GM04504 (cell line): ENCODE data around the gene UNC5A.

Source experiments
- DNase-seq: peaks from one replicate; pipeline ENCODE4 v3.0.0-alpha.2; 2012; ENCODE audit warnings: low read depth

The UNC5A gene

GRCh38 chr5:176781638-176782570 lies 28.5 kb upstream of the UNC5A start:
- no peak for DNase-seq

- DNase-seq, result peak; percentile 42
Observed at GRCh38 chr5:176784218-176785165, 25.9 kb upstream of the UNC5A start.

GRCh38 chr5:176785184-176786145 lies 24.9 kb upstream of the UNC5A start:
- DNase-seq, result no peak

- no peak for DNase-seq
Observed at GRCh38 chr5:176787676-176788075, 22.7 kb upstream of the UNC5A start.

GRCh38 chr5:176788091-176788490 lies 22.3 kb upstream of the UNC5A start:
- no peak for DNase-seq

- no peak for DNase-seq
Observed at GRCh38 chr5:176788941-176789872, 21.2 kb upstream of the UNC5A start.

- no peak for DNase-seq
Observed at GRCh38 chr5:176789873-176790615, 20.3 kb upstream of the UNC5A start.

GRCh38 chr5:176790941-176791340 lies 19.4 kb upstream of the UNC5A start:
- DNase-seq, result no peak

GRCh38 chr5:176792655-176793342 lies 17.6 kb upstream of the UNC5A start:
- no peak for DNase-seq

- DNase-seq, result no peak
Observed at GRCh38 chr5:176793343-176793699, 17.0 kb upstream of the UNC5A start.

- no peak for DNase-seq
Observed at GRCh38 chr5:176793736-176794135, 16.6 kb upstream of the UNC5A start.

- no peak for DNase-seq
Observed at GRCh38 chr5:176794509-176794908, 15.8 kb upstream of the UNC5A start.

- DNase-seq, result no peak
Observed at GRCh38 chr5:176796411-176796810, 13.9 kb upstream of the UNC5A start.

- no peak for DNase-seq
Observed at GRCh38 chr5:176796970-176797369, 13.4 kb upstream of the UNC5A start.

- no peak for DNase-seq
Observed at GRCh38 chr5:176797456-176798050, 12.8 kb upstream of the UNC5A start.

GRCh38 chr5:176798086-176798876 lies 12.1 kb upstream of the UNC5A start:
- DNase-seq, result no peak

GRCh38 chr5:176798949-176799348 lies 11.4 kb upstream of the UNC5A start:
- DNase-seq, result no peak

GRCh38 chr5:176799488-176799887 lies 10.9 kb upstream of the UNC5A start:
- no peak for DNase-seq
